ENCODE measurements around the gene ROBO1. TPM values are rescaled to one million over a fixed set of nuclear protein-coding genes. Genes with fewer than 3 reads are reported as not detected.

The ROBO1 gene
- total and polyA plus RNA-seq, 2 of the 8 experiments (the other 6 are each of a cell fraction or from before 2014, with no cell fraction given): 51.4 to 91.0 TPM

DNA sequence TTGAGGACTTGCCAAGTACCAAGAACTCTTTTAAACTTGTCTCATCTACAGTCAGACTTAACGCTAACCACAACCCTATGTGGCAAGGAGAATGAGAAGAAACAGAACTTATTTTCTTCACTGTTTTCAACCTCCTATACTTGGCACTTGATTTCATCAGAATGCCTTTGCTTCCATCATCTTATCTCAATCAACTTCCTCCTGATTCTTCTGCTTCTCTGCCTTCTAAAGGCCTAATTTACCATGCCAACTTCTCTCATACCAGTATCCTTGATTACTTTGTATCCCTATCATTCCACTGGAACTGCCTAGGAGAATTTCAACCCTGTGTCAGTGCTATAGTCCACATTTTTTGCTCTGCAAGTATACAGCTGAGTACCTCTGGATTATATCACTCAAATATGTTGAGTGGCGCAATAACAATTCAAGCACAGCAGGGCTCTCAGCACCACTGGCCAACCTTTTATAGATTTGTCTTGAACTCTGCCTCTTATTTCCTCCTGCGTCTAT is 413.6 kb downstream of the ROBO1 start:
- no peak for DNase-seq (ENCODE audit: low read depth in 1 of 2, low spot score in 2 of 2)

More for the DNA sequence above, 413.6 kb downstream of the ROBO1 start:
- Histone ChIP-seq H3K23ac (ENCODE audit: insufficient read length) (no peak overlapping the region), H2BK120ac (replicated peaks; ENCODE audit: low read depth, low read length) (no peak overlapping the region), H2AFZ (ENCODE audit: low read length) (no peak overlapping the region), H3K56ac (replicated peaks; ENCODE audit: insufficient read length, low read depth, low read length) (no peak overlapping the region), H3K4me3 (ENCODE audit: extremely low read depth in 1 of 4, insufficient read depth in 2 of 4, low read depth in 3 of 4, low read length in 4 of 4) (no peak overlapping the region), H2BK12ac (ENCODE audit: low read depth, low read length) (no peak overlapping the region), H3K79me2 (ENCODE audit: control insufficient read depth in 1 of 2, insufficient read depth in 2 of 2, low read length in 2 of 2) (no peaks in the 10 kb centered on the region), H4K20me1 (replicated peaks in 1 of 2; ENCODE audit: control insufficient read depth in 1 of 2, insufficient read depth in 2 of 2, low read length in 2 of 2) (no peaks in the 10 kb centered on the region), H3K36me3 (ENCODE audit: control insufficient read depth in 2 of 4, insufficient read depth in 4 of 4, low read length in 3 of 4) (no peaks in the 10 kb centered on the region), H3K9ac (replicated peaks in 1 of 4; ENCODE audit: extremely low read depth in 1 of 4, low read depth in 3 of 4, low read length in 3 of 4) (no peak overlapping the region), H3K79me1 (ENCODE audit: low read depth, low read length) (no peaks in the 10 kb centered on the region), H3K18ac (ENCODE audit: extremely low read depth, low read length) (no peak overlapping the region), H3K4ac (replicated peaks; ENCODE audit: insufficient read length, low read depth, low read length) (no peak overlapping the region), H3K27ac (ENCODE audit: low read depth, low read length) (no peak overlapping the region), H3K23me2 (ENCODE audit: low read depth, low read length) (no peaks in the 10 kb centered on the region), H4K5ac (ENCODE audit: insufficient read length, low read depth, low read length) (no peak overlapping the region), H2BK15ac (ENCODE audit: low read length) (no peak overlapping the region), H3K9me3 (ENCODE audit: insufficient read depth in 2 of 2, low read depth in 1 of 2, low read length in 1 of 2) (no peaks in the 10 kb centered on the region), H3K14ac (ENCODE audit: insufficient read length) (no peak overlapping the region), H3K27me3 (replicated peaks in 1 of 4; ENCODE audit: control insufficient read depth in 3 of 4, extremely low read depth in 1 of 4, insufficient read depth in 3 of 4, low read length in 3 of 4) (peaks cover 0 to 1% (median 0%) of the 10 kb centered on the region in 4 experiments; a peak in 1 of 7 replicates), H2BK5ac (ENCODE audit: low read depth, low read length) (no peak overlapping the region), H3K4me1 (replicated peaks in 1 of 4; ENCODE audit: control insufficient read depth in 3 of 4, insufficient read depth in 4 of 4, low read length in 3 of 4) (no peaks in the 10 kb centered on the region; a peak in 1 of 7 replicates), H3K4me2 (ENCODE audit: insufficient read depth in 1 of 2, low read depth in 2 of 2, low read length in 2 of 2) (no peak overlapping the region), H2BK20ac (ENCODE audit: low read length) (no peak overlapping the region), H2AK5ac (ENCODE audit: low read depth, low read length) (no peak overlapping the region), H4K8ac (ENCODE audit: extremely low read depth, insufficient read depth, low read length) (no peak overlapping the region), H4K91ac (replicated peaks; ENCODE audit: insufficient read length, low read length) (no peak overlapping the region)
- ChIA-PET POLR2A (ENCODE audit: partially characterized antibody) (no interaction called here), CTCF (ENCODE audit: partially characterized antibody) (interaction anchor here (1.0 to 3.0 kb wide), 2 partner anchors 12 to 268 kb away, joined by 3 to 18 read pairs; no protein-coding TSS in a partner anchor)
- TF ChIP-seq RBBP5 (IDR thresholded peaks at IDR 0.05; ENCODE audit: borderline replicate concordance, low read depth, low read length): no peak
- TF ChIP-seq, protein P1, sequence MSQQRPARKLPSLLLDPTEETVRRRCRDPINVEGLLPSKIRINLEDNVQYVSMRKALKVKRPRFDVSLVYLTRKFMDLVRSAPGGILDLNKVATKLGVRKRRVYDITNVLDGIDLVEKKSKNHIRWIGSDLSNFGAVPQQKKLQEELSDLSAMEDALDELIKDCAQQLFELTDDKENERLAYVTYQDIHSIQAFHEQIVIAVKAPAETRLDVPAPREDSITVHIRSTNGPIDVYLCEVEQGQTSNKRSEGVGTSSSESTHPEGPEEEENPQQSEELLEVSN (IDR thresholded peaks at IDR 0.05): no peak
- 94% methylated on average over 3 of the region's 3 CpGs; no CpG with 5 or more reads in 1 of the 2 experiments for WGBS, 2 experiments (ENCODE audit: extremely low coverage in 1 of 2, insufficient coverage in 1 of 2, insufficient read length in 1 of 2, insufficient replicate concordance in 2 of 2, low coverage in 1 of 2, low lambda C conversion rate in 2 of 2, missing lambda C conversion rate in 1 of 2)
- no peak for FAIRE-seq
